Stimulated activated CD4-positive, alpha-beta T cell treated with anti-CD3 and anti-CD28 coated beads, Interleukin-12 subunit alpha, Interleukin-12 subunit beta, amount 100 ng/mL, for 24 hours (primary cell): ENCODE results near the gene RPS2.
"Not testable (repeated sequence)": the region's sequence is repeated elsewhere in the genome, so short reads cannot be mapped to it uniquely, and the experiment has no call there.

Source experiments
- DNase-seq, 2 experiments: peaks; one replicate each; pipeline ENCODE4 v3.0.0-alpha.2; 2020; ENCODE audit warnings: low read depth in 2 of 2

The RPS2 gene

DNA sequence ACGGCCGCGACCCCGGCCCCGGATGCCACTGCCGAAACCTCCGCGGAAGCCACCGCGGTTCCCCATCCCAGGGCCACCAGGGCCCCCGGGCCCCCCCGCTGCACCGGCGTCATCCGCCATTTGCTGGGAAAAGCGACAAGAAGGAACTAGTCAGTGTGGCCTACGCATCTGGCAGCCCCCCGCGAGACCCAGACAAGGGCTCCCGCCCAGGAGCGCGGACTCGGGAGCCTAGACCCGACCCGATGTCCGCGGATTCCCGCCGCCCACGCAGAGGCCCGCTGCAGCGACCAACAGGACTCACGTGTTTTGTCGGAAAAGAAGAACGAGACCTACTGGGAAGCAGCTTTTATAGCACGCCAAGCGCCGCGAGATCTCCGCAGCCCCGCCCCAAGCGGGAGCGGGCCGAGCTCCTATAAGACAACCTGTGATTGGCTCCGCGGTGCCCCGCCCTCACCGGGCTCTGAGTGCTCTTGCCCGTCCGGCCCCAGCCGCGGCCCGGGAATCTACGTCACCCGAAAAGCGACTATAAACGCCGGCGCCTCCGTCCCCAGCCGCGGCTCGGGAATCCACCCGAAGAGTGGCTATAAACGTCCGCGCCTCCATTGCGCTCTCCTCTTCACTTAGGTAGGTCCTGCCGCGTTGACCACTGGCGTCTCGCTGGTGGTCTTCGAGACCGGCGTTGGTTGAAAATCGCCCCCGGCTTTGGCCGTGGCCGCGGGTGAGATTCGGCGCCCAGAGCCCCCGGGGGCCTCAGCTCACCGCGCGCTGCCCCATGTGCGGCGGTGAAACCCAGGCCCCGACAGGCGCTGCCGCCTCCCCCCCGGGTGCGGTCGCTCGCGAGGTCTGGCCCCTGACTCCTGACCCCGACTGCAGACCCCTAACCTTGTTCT, at the start of gene RPS2:
RPS2 (minus strand) TSS at position 321 of the 890 bp plus-strand sequence; CDS start at position 120, 201 bp downstream.
- DNase-seq: peak; percentile 94 to 96

DNA sequence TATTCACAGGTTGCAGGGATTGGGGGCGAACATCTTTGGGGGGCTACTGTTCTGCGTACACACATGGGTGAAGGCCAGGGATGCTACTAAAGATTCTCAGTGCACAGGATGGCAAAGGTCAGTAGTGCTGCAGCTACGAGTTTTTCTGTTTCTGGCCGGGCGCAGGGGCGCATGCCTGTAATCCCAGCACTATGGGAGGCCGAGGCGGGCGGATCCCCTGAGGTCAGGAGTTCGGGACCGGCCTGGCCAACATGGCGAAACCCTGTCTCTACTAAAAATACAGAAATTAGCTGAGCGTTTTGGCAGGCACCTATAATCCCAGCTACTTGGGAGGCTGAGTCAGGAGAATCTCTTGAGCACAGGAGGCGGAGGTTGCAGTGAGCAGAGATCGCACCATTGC, 48.9 kb upstream of the RPS2 start:
- DNase-seq: no peak

GRCh38 chr16:2011726-2012125, 47.1 kb upstream of the RPS2 start:
- DNase-seq: not testable (repeated sequence)

DNA sequence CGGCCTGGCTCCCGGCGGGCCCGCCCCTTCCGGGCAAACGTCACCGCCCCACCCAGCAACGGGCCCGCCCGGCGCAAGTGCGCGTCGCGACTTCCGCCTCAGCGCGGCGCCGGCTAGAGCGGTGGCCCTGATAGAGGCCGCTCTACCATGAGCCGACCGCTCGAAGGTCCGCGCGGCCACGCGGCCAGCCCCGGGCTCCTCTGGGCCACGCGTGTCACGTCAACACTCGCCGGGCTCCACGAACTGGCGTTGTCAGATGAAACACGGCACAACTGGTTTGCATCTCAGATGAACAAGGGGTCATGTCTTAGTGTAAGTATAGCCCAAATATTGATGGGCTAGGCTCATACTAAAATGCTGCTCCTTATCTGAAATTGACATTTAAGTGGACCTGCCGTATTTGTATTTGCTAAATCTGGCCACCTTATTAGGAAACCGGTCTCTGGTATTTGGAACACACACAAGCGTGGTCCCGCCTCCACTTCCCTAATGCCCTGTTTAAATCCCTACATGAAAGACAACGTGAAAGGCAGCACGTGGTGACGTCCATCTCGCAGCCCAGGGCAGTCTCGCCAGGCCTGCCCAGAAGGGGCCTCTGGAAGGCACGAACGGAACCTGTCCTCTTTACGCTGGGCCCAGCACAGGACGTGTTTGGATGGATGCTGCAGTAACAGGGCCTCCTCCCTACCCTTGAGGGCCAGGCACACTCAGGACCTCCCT, 45.3 kb upstream of the RPS2 start, which contains the start of gene ZNF598:
ZNF598 (minus strand) TSS at position 31 of the 720 bp plus-strand sequence.
- peak; percentile 59 to 69 for DNase-seq

DNA sequence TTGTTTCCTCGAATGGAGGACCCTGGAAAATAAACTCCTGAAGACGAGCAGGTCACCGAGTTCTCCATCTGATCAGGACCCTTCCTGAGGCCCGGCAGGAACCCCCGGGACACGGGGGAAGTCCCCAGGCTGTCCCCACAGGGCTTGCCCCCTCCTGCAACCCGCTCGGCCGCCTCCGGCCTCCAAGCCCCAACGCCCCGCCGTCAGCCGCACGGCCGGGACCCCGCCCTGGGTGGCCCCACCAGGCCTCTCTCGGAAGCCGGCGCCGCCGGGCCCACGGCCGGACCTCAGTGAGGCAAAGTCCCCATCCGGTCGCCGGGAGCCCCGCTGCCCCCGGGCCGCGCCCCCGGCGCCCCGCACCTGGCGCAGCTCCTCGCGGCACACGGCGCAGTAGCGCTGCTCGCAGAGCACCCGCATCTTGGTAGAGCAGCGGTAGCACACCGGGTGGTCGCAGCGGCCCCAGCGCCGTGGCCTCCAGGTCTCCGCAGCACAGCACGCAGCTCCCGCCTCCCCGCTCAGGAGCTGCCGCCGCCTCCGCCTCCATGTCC, 44.6 kb upstream of the RPS2 start:
- DNase-seq: no peak

DNA sequence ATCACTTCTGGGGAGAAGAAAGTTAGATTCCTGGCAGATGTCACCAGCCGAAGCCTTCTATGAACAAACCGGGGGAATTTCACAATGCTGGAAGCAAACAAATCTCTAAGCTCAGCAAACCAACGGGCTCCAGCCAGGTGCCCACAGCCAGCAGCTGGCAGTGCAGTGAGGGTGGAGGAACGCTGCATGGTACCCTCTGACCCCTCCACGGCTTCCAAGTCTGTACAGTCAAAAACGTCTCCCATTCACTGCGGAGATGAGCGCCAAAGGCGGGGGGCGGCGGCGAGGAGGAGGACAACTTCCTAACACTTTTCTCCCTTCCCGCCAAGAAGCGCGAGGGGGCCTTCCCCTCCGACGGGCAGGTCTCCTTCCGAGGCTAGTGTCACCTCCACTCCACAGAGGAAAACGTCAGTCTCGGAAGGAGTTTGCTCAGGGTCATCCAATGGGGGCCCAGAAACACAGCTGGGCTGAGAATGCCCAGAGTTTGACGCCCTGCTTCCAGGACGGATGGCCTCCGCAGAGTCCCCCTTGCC, 44.1 kb upstream of the RPS2 start:
- peak in 1 of 2 experiments; percentile 41 for DNase-seq

DNA sequence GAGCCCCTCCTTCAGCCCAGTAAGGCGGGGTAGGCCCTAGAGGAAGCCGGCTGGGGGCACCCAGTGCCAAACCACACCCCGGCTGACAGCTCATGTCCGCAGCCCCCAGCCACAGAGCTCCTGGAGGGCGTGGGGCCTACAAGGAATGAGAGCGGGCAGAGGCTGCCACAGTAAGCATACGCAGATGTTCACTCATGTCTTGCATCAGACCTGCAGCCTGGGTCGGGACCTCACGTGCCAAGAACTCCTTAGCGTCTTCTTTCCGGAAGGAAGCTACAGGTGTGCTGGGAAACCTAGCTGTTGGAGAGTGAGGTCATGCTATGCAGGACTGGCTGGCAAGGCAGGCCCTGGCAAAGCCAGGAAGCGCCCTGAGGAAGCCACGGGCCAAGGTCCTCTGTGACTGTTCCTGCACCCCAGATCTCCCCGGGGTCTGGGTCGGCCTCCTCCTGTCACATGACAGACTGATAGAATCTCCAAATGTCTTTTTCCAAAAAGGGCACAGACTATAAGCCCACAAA, 43.4 kb upstream of the RPS2 start:
- DNase-seq: no peak

GRCh38 chr16:2007081-2007836, 42.6 kb upstream of the RPS2 start:
- no peak for DNase-seq

GRCh38 chr16:2006317-2006716, 41.7 kb upstream of the RPS2 start:
- no peak for DNase-seq

DNA sequence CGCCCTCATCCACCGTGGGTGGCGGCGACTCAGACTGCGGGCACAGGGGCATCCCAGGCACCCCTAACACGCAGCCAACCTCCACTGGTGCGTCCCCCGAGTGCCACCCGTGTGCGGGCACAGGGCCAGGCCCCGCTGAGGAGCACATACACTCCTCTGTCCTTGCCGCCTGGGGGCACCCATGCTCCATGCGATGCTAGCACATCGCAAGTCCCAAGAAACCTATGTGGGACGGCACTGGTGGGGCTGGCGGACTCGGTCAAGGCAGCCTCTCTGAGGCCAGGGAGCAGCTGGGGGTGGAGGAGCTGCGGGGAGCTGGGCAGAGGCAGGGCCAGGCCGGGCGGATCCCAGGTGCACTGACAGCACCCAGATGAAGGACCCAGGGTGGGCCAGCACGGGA, 41.0 kb upstream of the RPS2 start:
- no peak for DNase-seq

GRCh38 chr16:2004795-2005517, 40.3 kb upstream of the RPS2 start:
- DNase-seq: no peak

GRCh38 chr16:2003827-2004641, 39.4 kb upstream of the RPS2 start:
- peak; percentile 66 to 91 for DNase-seq

GRCh38 chr16:2003231-2003826, 38.7 kb upstream of the RPS2 start:
- no peak for DNase-seq

DNA sequence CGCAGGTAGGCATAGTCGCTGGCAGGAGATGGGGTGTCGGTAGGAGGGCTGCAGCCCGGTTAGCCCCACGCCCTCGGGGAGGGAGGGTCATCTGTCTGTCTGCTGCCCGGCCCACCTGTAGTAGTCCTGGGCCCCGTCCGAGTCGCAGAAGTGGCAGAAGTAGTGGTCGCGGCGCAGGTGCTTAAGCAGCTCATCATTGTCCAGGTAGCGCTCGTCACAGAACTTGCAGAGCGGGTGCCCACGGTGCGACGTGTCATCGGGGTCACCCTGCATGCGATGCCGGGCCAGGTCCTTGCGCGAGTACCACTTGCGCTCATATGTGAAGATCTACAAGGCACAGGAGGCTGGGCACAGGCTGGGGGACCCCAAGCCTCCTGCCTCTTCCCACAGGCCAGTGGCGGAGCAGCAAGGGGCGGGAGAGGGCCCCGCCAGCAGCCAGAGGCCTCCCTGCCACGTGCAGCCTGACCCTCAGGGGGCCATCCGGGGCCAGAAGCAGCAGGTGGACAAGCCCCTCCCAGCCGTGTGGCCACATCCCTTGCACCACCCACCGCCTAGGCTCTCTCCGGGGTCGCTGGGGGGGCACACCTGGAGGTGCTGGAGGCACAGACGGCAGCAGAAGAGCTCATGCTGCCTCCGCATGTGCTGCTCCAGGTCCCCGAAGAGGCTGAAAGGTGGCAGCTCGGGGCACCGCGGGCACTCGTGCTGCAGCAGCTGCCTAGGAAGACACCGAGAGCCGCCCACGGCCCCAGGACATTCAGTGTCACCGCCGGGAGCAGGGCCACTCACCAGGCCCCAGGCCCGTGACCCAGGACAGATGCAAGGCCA, 38.0 kb upstream of the RPS2 start:
- no peak for DNase-seq

DNA sequence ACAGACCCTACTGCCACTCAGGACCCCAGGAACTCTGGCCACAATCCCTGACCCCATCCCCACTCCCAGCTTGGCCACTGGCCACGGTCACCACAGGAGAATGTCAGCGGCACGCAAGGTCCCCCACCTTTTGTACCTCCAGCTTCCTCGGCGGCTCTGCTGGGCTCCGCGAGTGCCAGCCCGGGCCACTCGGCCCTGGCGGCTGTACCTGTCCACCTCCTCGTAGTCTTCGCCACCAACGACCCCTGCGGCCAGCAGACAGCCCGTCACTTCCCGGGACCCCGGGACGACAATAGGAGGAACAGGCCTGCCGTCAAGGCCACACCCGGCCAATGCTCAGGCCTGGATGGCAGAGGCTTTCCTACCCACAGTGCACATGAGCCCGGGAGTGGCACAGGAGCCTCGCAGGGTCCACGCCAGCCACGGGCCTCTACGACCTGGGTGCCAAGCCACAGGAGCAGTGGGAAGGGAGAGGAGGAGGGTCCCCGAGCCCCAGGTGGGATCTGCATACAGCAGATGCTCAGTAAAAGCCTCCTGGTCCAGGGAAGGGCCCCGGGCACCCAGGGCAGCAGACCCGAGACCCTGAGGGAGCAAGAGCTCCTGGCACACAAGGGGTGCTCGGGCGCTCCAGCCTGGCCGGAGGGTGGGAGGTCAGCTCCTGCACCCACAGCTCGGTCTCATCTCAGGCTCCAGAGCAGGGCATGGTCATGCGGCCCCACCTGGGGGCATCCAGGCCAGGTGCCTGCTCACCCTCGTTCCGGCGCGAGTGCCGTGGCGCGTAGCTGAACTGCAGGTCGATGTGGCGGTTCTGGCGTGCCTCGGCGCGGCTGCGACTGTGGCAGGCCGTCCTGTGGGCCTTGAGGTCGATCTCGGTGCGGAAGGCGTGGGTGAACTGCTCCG, 37.1 kb upstream of the RPS2 start:
- no peak for DNase-seq

DNA sequence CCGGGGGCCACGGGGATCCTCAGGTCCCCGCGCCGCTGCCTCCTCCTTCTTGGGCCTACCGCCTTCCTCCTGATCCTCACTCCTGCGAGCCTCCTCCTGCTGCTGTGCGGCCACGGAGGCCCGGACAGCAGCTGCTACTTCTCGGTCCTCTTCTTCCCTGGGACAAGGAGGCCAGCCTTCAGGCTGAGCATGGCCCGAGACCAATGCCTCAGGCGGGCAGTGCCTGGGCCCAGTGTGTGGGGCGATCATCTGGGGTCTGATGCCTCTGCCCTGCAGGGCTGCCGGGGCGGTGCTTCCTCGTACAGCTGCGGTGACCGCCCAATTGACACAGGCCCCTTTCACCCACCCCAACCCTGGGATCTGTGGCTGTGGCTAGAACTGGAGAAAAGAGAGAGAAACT, 36.4 kb upstream of the RPS2 start:
- DNase-seq: no peak

- no peak for DNase-seq
Observed at GRCh38 chr16:1999866-2000514, 35.4 kb upstream of the RPS2 start.
